ENCODE results near the gene LCN12. TPM values are rescaled to one million over a fixed set of nuclear protein-coding genes. Genes with fewer than 3 reads are reported as not detected.

Gene LCN12
- total RNA-seq, 1 experiment from 2014 or later, result 4.2 TPM

DNA sequence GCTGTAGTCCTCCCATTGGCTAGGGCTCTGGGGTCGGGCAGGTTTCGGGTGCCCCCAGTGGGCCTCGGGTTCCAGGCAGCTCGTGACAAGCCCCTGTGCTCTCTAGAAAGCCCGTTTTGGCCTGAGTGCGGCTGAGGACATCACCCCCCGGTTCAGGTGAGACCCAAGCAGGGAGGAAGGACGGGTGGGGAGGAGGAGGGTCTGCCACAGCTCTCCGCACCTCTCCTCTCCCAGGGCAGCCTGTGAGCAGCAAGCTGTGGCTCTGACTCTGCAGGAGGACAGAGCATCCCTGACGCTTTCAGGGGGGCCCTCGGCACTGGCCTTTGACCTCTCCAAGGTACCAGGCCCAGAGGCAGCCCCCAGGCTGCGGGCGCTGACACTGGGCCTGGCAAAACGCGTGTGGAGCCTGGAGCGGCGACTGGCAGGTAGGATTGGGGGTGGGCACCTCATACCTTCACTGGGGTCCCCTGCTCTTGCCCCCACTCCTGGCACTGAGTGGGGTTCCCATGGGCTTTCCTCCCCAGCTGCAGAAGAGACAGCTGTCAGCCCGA lies 40.8 kb downstream of the LCN12 start:
- H3K79me2 ChIP-seq (ENCODE audit: insufficient read depth, low read length), result peaks cover 20% of the 10 kb centered on the region
- H3K27me3 ChIP-seq (ENCODE audit: insufficient read depth, low read length), result no peaks in the 10 kb centered on the region
- no peak for DNase-seq (ENCODE audit: low read depth, low spot score)
- no peaks in the 10 kb centered on the region for H4K20me1 ChIP-seq (ENCODE audit: insufficient read depth)
- peaks cover 0 to 12% of the 10 kb centered on the region in 2 experiments; a peak in 2 of 4 replicates for H3K36me3 ChIP-seq (ENCODE audit: control insufficient read depth in 1 of 2, insufficient read depth in 2 of 2, low read length in 2 of 2)
- H3K4me3 ChIP-seq (replicated peaks in 1 of 2; ENCODE audit: low read depth in 1 of 2, low read length in 2 of 2), result peak overlapping the region; percentile 88 to 99
- BruUV-seq (replicated peaks), result no TSS peak
- ATAC-seq, result no peak
- H3K27ac ChIP-seq (ENCODE audit: low read depth, low read length), result peak overlapping the region; percentile 95
- peaks cover 41 to 55% of the 10 kb centered on the region in 2 experiments for H3K4me1 ChIP-seq (ENCODE audit: control insufficient read depth in 1 of 2, insufficient read depth in 2 of 2, low read length in 2 of 2)
- TF ChIP-seq ZFX (IDR thresholded peaks at IDR 0.05) (peak; percentile 6; the same call in 1 of the 2 replicates), SP1 (IDR thresholded peaks at IDR 0.05; ENCODE audit: low read depth) (no peak), JUND (IDR thresholded peaks at IDR 0.05) (no peak)
- ChIA-PET CTCF (interaction anchor here (0.9 to 1.4 kb wide), 2 partner anchors 10 to 150 kb away, joined by 3 to 4 read pairs; partner anchors contain the start of gene AJM1), RAD21 (ENCODE audit: low non-redundant PET in 1 of 2, low total read pairs in 2 of 2, uncharacterized antibody in 2 of 2, unreplicated experiment in 2 of 2) (interaction anchor here (1.3 kb wide), 2 partner anchors 45 kb away, joined by 3 to 4 read pairs; no protein-coding TSS in a partner anchor), POLR2A (interaction anchor here (1.0 to 1.7 kb wide), 4 partner anchors 9 to 248 kb away, joined by 3 to 19 read pairs (median 8); partner anchors contain the start of gene TUBB4B)
- H3K9me2 ChIP-seq (ENCODE audit: insufficient read depth), result no peaks in the 10 kb centered on the region
- H2AFZ ChIP-seq (ENCODE audit: low read depth, low read length, poor library complexity, severe bottlenecking), result no peak overlapping the region
- intact Hi-C loops (cut with micrococcal nuclease), result loop anchor here (1.0 kb wide), 1 partner anchor 45 kb away; no protein-coding TSS in a partner anchor
- H3K9ac ChIP-seq (ENCODE audit: low read length), result peak overlapping the region; percentile 97
- H3K9me3 ChIP-seq (ENCODE audit: control insufficient read depth in 1 of 2, insufficient read depth in 1 of 2, low read depth in 1 of 2, low read length in 2 of 2), result no peaks in the 10 kb centered on the region; a peak in 1 of 4 replicates
- peak overlapping the region; percentile 99 for H3K4me2 ChIP-seq (ENCODE audit: low read length)

DNA sequence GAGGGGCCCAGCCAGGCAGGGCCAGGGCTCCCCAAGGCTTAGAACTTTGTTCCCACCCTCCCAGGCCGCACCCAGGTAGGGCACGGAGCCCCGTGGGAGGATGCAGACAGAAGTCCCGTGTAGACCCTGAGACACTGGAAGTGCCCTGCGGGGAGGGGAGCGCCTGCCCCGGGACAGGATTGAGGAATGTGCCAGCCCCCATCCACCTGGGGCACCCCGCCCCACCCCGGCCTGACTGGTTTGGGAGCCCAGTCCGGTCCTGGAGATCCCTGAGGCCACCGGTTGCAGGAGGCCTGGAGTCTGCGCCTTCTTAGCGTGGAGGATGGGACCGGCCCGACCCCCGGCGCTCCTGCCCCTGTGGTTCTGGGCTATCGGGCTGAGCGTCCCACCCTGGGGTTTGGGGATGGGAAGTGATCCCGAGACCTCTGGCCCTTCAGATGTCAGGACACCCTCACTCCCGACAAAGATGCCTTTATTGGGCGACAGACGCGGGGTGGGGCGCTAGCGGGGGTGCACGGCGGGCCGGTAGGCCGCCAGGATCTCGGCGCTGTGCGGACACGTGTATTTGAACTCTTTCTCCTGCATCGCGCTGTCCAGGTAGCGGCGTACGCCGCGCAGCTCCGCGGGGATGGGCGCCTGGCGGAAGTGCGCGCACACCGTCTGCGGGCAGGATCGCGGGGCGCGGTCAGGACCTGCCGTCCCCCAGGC lies 42.3 kb downstream of the LCN12 start:
- Histone ChIP-seq H3K79me2 (ENCODE audit: insufficient read depth, low read length) (peaks cover 20% of the 10 kb centered on the region), H3K9ac (ENCODE audit: low read length) (no peak overlapping the region), H4K20me1 (ENCODE audit: insufficient read depth) (no peaks in the 10 kb centered on the region), H3K9me2 (ENCODE audit: insufficient read depth) (no peaks in the 10 kb centered on the region), H3K4me1 (ENCODE audit: control insufficient read depth in 1 of 2, insufficient read depth in 2 of 2, low read length in 2 of 2) (peaks cover 52 to 69% of the 10 kb centered on the region in 2 experiments), H3K4me3 (replicated peaks in 1 of 2; ENCODE audit: low read depth in 1 of 2, low read length in 2 of 2) (no peak overlapping the region), H3K9me3 (ENCODE audit: control insufficient read depth in 1 of 2, insufficient read depth in 1 of 2, low read depth in 1 of 2, low read length in 2 of 2) (no peaks in the 10 kb centered on the region; a peak in 1 of 4 replicates), H3K27me3 (ENCODE audit: insufficient read depth, low read length) (no peaks in the 10 kb centered on the region), H3K4me2 (ENCODE audit: low read length) (peak overlapping the region; percentile 99; the same call in 1 of the 2 replicates), H3K36me3 (ENCODE audit: control insufficient read depth in 1 of 2, insufficient read depth in 2 of 2, low read length in 2 of 2) (peaks cover 0 to 12% of the 10 kb centered on the region in 2 experiments; a peak in 2 of 4 replicates), H3K27ac (ENCODE audit: low read depth, low read length) (peak overlapping the region; percentile 95; the same call in 1 of the 2 replicates), H2AFZ (ENCODE audit: low read depth, low read length, poor library complexity, severe bottlenecking) (no peak overlapping the region)
- TF ChIP-seq SRF (IDR thresholded peaks at IDR 0.05; ENCODE audit: low read depth) (no peak), POLR2A (IDR thresholded peaks at IDR 0.05; ENCODE audit: borderline replicate concordance, extremely low read depth, insufficient read depth, insufficient read length) (no peak), CEBPB (IDR thresholded peaks at IDR 0.05; ENCODE audit: low read depth) (no peak), YY1 (IDR thresholded peaks at IDR 0.05; ENCODE audit: extremely low read depth, insufficient replicate concordance, low read depth, low read length) (no peak), JUND (IDR thresholded peaks at IDR 0.05) (no peak), EZH2phosphoT487 (IDR thresholded peaks at IDR 0.05; ENCODE audit: borderline replicate concordance) (no peak), TCF7L2 (IDR thresholded peaks at IDR 0.05; ENCODE audit: borderline replicate concordance, extremely low read depth, insufficient read depth, insufficient read length) (no peak)
- ChIA-PET CTCF (interaction anchor here (0.9 kb wide), 1 partner anchor 35 kb away, joined by 4 read pairs; no protein-coding TSS in a partner anchor), RAD21 (ENCODE audit: low non-redundant PET in 1 of 2, low total read pairs in 2 of 2, uncharacterized antibody in 2 of 2, unreplicated experiment in 2 of 2) (no interaction called here), POLR2A (interaction anchor here (1.0 kb wide), 1 partner anchor 8 kb away, joined by 3 read pairs; no protein-coding TSS in a partner anchor)
- DNase-seq (ENCODE audit: low read depth, low spot score) (no peak), ATAC-seq (no peak)
- intact Hi-C loops (cut with micrococcal nuclease), result no loop called here
- no TSS peak for BruUV-seq (replicated peaks)
